HG03558 (cell line): Measurements from ENCODE around the gene SFN.
"Not testable (repeated sequence)": the region's sequence is repeated elsewhere in the genome, so short reads cannot be mapped to it uniquely, and the experiment has no call there.

Source experiments
- ATAC-seq: cut with Tn5 transposase; IDR thresholded peaks from one replicate; pipeline ENCODE4 v1.9.1; 2021; ENCODE audit warnings: moderate number of reproducible peaks; ENCODE audit not compliant: unreplicated experiment; ENCODE audit errors: extremely low read depth

The SFN gene

DNA sequence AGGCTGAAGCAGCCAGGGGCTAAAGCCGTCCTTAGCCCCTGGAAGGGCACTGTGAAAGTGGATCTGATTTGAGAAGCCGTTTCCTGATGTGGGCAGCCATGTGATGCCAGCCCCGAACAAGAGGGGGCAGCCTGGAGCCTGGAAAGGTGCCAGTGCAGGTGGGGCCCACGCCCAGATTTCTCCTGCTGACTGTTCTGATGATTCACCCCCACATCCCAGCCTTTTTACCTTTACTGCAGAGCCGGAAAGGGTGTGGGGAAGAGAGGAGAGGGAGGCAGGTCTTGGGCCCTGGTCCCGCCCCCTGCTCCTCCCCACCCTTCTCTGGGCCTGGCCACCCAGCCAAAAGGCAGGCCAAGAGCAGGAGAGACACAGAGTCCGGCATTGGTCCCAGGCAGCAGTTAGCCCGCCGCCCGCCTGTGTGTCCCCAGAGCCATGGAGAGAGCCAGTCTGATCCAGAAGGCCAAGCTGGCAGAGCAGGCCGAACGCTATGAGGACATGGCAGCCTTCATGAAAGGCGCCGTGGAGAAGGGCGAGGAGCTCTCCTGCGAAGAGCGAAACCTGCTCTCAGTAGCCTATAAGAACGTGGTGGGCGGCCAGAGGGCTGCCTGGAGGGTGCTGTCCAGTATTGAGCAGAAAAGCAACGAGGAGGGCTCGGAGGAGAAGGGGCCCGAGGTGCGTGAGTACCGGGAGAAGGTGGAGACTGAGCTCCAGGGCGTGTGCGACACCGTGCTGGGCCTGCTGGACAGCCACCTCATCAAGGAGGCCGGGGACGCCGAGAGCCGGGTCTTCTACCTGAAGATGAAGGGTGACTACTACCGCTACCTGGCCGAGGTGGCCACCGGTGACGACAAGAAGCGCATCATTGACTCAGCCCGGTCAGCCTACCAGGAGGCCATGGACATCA lies at the start of gene SFN:
Gene SFN (plus strand): TSS at position 369 of the 904 bp plus-strand sequence. CDS start 64 bp downstream, at position 433.
- no peak for ATAC-seq

DNA sequence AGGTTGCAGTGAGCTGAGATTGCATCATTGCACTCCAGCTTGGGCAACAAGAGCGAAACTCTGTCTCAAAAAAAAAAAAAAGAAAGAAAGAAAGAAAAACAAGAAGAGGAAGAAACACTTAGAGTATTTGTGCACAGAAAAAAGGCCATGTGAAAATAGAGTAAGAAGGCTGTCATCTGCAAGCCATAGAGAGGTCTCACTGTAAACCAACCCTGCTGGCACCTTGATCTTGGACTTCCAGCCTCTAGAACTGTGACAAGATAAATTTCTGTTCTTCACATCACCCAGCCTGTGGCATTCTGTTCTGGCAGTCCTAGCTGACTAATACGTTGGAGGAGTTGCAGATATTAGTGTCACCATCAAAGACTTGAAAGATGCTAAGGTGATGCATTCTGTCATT lies 48.6 kb upstream of the SFN start:
- no peak for ATAC-seq

GRCh38 chr1:26814893-26815292 lies 48.1 kb upstream of the SFN start:
- ATAC-seq, result no peak

DNA sequence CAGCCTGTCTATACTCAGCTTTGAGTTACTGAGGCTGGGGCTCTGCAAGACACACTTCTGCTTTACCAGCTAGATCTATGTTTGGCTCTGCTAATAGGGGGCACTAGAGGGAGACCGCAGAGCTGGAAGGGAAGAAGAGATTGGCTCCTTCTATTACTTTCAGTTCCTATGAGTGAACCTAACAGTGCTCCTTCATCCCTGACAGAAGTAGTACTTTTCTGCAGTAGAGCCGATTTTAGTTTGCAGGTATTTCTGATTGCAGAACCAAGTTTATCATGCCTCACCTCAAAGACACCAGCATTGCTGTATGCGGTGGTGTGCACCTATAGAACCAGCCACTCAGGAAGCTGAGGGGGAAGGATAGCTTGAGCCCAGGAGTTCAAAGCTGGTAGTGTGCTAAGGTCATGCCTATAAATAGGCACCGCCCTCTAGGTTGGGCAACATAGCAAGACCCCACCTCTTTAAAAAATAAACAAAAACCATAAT lies 42.1 kb upstream of the SFN start:
- ATAC-seq, result peak; percentile 90

DNA sequence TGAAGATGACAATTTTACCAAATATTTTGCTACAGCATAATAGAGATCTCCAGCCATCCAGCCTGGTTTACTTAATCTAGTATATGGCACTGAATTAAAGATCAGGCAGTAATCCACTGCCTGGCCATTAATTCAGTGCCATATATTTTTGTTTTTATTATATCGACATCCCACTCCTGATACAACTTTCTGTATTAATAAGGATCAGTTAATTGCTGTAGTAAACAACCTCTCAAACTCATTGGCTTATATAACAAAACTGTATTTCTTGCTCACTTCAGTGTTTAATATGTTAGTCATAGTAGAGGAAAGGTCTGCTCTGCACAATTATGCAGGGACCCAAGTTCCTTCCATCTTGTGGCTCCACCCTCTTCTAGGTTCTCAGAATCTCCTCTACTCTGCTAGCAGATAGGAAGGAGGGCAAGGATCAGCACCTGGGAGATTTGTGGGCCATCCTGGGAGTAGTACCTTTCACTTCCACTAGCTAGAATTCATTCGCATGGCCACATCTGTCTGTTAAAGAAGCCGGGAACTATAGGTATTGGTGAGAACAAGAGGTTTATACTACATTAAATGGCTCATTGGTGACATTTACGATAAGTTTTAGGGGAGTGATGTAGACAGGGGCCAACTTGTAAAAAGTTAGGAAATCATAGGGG lies 40.1 kb upstream of the SFN start:
- no peak for ATAC-seq

GRCh38 chr1:26824731-26825130 lies 38.2 kb upstream of the SFN start:
- ATAC-seq, result no peak

DNA sequence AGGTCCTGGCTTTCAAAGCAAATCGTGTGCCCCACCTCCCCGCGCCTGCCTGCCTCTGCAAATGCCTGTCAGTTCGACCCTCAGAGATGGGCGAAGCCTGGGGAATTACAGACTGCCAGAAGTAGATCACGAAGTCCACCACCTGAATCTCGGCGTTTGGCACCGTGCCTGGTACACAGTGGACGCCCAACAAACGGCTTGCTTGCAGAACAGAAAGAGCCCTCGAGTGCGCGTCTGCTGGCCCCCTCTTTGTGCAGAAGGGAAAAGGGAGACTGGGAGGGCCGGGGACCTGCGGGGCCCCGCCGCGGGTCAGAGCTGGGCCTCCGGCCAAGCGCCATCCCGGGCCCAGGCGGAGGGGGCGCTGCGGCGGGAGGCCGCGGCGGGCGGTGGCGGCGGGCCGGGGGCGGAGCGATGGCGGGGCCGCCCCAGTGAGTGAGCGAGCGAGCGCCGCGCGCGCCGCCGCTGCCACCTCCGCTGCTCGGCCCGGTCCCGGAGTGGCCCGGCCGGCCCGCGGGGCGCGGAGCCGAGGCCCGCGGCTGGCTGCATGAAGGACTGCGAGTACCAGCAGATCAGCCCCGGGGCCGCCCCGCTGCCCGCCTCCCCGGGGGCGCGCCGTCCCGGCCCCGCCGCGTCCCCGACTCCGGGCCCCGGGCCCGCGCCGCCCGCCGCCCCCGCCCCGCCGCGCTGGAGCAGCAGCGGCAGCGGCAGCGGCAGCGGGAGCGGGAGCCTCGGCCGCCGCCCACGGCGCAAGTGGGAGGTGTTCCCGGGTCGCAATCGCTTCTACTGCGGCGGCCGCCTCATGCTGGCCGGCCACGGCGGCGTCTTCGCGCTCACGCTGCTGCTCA lies 36.5 kb upstream of the SFN start, which contains the start of gene ZDHHC18:
Gene ZDHHC18 (plus strand): TSS at position 428 of the 845 bp plus-strand sequence. CDS start 117 bp downstream, at position 545.
- peak; percentile 35 for ATAC-seq

DNA sequence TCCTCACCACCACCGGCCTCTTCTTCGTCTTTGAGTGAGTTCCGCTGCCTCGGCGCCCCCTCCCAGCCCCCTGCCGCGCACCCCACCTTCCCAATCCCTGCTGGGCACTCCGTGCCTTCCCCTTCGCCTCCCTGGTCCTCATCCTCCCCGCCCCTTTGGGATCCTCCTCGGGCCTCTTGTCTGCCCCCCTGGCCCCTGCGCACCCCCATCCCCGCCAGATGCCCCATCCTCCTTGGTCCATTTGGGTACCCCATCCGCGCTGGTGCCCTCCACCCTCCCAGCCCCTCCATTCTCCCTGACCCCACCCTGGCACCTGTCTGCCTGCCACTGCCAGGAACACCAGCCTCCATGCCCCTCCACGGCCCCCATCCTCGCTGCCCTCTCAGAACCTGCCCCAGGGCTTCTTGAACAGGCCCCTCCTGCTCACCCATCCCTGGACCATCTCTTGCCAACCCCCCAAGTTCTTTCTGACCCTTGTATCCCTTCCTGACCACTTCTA lies 35.8 kb upstream of the SFN start:
- ATAC-seq, result no peak

- ATAC-seq, result no peak
Measured at GRCh38 chr1:26827663-26828062, 35.3 kb upstream of the SFN start.

- ATAC-seq, result no peak
Measured at GRCh38 chr1:26828411-26828991, 34.4 kb upstream of the SFN start.

DNA sequence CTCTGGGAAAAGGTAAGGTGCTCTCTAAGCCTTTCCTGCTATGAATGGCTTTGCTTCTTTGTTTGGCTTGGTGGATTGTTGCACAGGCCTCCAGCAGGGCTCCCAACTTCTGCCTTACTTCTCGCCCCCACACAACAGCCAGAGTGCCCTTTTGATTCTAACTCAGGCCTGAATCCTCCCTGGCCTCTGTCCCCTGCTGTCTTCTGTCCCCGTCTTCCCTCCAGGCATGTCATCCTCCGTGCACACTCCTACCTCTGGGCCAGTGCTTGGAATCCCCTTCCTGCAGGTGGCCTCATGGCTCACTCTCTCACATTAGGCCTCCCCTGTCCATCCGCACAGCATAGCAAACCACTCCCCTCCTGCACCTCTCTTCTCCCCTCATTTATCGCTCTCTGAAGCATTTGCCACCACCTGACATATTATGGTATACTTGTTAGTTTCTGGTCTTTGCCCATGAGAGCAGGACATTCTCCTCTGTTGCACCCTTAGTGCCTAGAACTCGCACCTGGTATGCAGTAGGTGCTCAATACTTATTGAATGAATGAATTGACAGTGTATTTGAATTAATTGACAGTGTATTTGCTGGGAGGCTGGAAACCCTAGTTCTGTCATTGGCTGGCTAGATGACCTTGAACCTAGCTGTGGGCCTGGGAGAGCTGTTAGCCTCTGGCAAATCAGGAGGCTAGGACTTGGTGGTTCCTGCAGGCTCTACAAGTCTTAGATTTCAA lies 33.6 kb upstream of the SFN start:
- ATAC-seq, result no peak

DNA sequence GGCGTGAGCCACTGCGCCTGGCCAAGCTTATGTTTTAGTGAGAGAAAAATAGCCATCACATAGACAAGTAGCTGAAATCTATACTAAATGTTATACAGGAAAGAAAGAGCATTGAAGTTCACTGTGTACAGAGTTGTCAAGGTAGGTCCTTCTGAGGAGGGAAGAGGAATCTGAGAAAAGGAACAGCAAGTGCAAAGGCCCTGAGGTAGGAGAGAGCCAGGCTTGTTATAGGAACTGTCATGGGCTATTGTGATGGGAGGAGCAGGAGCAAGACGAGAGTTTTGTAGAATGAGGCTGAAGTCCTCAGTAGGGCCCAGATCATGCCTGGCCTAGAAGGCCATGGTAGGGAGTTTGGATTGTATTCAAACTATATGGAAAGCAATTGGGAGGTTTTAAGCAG lies 31.9 kb upstream of the SFN start:
- no peak for ATAC-seq

DNA sequence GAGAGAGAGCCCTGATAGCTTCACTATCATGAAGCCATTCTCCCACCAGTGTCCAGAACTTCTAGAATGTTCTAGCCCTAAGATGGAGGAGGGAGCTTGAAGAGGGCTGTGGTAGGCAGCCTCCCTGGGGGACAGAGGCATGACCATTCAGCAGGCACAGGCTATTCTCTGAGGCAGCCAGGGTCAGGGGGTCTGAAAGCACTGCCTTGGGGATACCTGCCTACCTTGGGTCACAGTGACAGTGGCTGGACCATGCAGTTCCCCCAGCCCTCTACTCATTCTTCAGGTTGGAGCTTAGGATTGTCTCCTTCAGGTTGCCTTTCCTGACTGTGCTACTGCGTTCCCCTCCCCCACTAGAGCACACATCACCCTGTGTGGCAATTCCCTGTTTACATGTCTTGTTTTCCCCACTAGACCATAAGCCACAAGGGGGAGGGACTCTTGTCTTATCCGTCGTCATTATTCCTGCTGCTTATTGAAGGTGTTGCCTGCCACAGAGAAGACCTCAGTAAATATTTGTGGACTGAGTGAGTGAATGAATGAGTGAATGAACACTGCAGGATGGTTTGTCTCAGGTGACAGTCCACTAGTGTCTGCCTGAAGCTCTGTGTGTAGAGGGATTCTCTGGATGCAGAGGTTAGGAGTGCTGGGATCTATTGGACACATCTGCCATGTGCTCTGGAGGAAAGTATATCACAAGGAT lies 31.3 kb upstream of the SFN start:
- no peak for ATAC-seq

DNA sequence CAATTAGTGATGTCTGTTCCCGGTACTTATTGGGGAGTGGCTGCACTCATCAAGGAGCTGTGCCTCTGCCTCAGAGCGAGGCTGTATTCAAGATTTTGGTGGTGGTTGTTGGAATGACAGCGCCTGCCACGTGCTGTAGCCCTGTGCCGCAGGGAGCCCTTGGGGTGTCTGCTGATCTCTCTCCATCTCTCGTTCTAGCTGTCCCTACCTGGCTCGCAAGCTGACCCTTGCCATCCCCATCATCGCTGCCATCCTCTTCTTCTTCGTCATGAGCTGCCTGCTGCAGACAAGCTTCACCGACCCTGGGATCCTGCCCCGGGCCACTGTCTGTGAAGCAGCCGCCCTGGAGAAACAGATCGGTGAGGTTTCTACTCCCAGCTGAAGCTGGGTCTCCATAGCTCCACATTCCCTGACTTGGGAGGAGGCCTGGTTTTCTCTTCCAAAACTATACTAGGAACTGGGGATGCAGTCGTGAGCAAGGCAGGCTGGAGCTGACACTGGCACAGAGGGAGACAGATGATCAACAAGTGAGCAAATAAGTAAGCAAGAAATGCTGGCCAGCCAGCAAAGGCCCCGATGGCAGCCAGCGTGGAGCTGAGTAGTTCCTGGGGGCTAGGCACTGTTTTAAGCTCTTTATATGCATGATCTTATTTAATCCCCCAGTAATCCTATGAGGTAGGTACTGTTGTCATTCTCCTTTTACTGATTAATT lies 30.5 kb upstream of the SFN start:
- ATAC-seq, result no peak

DNA sequence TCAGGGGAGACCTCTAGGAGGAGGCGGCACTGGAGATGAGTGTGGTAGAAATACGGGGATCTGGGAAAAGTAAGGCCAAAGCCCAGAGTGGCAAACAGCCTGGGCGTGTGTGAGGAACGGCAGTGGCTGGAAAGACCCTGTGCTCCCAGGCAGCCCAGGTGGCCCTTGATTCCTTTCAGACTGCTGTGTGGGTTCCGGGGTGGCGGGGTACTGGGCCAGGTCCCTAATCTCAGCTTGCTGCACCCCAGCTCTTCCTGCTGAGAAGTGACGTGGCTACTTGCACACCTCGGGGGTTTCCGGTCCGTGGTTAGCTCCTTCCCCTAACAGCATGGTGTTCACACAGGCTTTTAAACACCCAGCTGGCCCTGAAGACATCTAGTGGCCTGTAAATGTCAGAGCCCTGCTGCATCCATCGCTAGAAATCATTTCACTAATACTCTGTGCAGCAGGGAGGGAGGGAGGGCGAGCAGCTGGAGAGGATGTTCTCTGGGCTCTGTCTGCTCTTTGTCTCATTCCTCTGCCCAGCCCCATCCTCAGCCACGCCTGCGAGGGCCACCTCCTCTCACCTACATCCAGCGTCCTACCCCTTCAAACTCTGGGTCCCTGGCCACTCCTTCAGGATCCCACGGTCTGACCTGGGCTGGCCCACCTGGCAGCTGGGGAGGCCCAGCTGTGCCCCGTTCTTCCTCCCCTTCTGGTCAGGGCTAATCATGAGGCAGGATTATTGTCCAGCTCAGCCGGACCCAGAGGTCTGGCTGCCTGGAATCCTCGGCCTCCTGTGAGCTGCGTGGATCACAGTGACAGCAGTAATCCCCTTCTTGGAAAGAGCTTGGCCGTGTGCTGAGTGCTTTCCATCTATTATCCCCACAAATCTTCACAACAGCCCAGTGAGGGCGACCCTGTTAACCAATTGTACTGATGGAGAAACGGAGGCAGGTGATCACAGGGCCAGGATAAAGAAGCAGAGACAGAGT lies 29.2 kb upstream of the SFN start:
- ATAC-seq, result no peak

GRCh38 chr1:26837665-26838064 lies 25.3 kb upstream of the SFN start:
- not testable (repeated sequence) for ATAC-seq
